OCI-LY1 (cell line): ENCODE data around the gene TSPAN5.

ENCODE experiments used
- CTCF ChIP-seq: fragments of 200-600 bp; sonication (generic), shearing (Covaris generic); IDR thresholded peaks from 2 replicates; pipeline ENCODE4 v1.5.1; 2017; ENCODE audit warnings: mild to moderate bottlenecking, antibody characterized with exemption, low read length, moderate library complexity, mixed read lengths
- EZH2 ChIP-seq: fragments of 200-600 bp; sonication (generic), shearing (Covaris generic); IDR thresholded peaks from 2 replicates; pipeline ENCODE4 v1.8.0; 2017; ENCODE audit warnings: borderline replicate concordance, mixed run types, mild to moderate bottlenecking, antibody characterized with exemption, low read length, moderate library complexity, mixed read lengths

- TF ChIP-seq CTCF (no peak), EZH2 (no peak)
Observed at GRCh38 chr4:98605216-98605615, 53.2 kb downstream of the TSPAN5 start.
